RWPE1 (cell line): ENCODE measurements around the gene HLCS.

ENCODE experiments used
- CTCF ChIA-PET: fragments of 350-600 bp; sonication (Branson Sonifier 250); formaldehyde crosslinking; extraction: SDS; loops from one replicate; lab custom pipeline; 2021; lab: Yijun Ruan, JAX
- POLR2A ChIA-PET: fragments of 400-600 bp; formaldehyde crosslinking; extraction: SDS; loops from one replicate; lab custom pipeline; 2020; ENCODE audit warnings: antibody characterized with exemption; ENCODE audit not compliant: low non-redundant PET; lab: Yijun Ruan, JAX
- DNase-seq: peaks from one replicate; pipeline ENCODE4 v3.0.0; 2012; ENCODE audit warnings: low spot score
- H3K27ac ChIP-seq: fragments of 450-650 bp; 2 replicates; pipeline ENCODE4 v1.5.1; 2017
- TF ChIP-seq, protein P1 (sequence below): fragments of 450-650 bp; conservative IDR thresholded peaks from 2 replicates; pipeline ENCODE4 v1.5.1; 2017; ENCODE audit warnings: low read depth, mild to moderate bottlenecking

HLCS gene

GRCh38 chr21:36790616-36791015 lies 175.9 kb downstream of the HLCS start:
- H3K27ac ChIP-seq: no peak overlapping the region
- CTCF ChIA-PET: no interaction called here
- TF ChIP-seq, protein P1, sequence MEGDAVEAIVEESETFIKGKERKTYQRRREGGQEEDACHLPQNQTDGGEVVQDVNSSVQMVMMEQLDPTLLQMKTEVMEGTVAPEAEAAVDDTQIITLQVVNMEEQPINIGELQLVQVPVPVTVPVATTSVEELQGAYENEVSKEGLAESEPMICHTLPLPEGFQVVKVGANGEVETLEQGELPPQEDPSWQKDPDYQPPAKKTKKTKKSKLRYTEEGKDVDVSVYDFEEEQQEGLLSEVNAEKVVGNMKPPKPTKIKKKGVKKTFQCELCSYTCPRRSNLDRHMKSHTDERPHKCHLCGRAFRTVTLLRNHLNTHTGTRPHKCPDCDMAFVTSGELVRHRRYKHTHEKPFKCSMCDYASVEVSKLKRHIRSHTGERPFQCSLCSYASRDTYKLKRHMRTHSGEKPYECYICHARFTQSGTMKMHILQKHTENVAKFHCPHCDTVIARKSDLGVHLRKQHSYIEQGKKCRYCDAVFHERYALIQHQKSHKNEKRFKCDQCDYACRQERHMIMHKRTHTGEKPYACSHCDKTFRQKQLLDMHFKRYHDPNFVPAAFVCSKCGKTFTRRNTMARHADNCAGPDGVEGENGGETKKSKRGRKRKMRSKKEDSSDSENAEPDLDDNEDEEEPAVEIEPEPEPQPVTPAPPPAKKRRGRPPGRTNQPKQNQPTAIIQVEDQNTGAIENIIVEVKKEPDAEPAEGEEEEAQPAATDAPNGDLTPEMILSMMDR: no peak
- DNase-seq: no peak
- POLR2A ChIA-PET: no interaction called here

- ChIA-PET CTCF (no interaction called here), POLR2A (no interaction called here)
- peak overlapping the region; percentile 69 for H3K27ac ChIP-seq
- TF ChIP-seq, protein P1: no peak
- DNase-seq: peak; percentile 60
These were observed 178.3 kb downstream of the HLCS start for GRCh38 chr21:36788120-36788638.

GRCh38 chr21:36786186-36786585 lies 180.3 kb downstream of the HLCS start:
- no peak overlapping the region for H3K27ac ChIP-seq
- ChIA-PET POLR2A (no interaction called here), CTCF (no interaction called here)
- TF ChIP-seq, protein P1: no peak
- no peak for DNase-seq

- no peak overlapping the region for H3K27ac ChIP-seq
- DNase-seq: no peak
- CTCF ChIA-PET: no interaction called here
- TF ChIP-seq, protein P1: no peak
- POLR2A ChIA-PET: no interaction called here
These were observed 180.9 kb downstream of the HLCS start for GRCh38 chr21:36785615-36786014.

DNA sequence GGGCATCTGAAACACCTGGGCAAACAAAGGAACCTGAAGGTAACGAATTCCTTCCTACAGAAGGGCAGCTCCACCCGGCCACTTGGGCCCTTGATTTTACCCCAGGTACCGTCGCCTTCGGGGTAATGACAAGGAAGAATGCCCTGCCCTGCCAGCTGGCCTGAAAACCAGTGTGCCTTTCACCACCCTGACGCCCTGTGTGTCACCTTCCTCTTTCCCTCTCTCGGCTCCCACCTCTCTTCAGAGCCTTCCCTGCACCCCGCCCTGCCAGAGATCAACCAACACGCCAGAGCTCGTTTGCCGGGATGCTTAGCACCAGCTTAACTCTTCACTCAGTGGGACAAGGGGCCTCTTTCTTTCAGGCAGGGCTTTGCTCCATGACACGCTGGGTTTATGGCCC lies 181.5 kb downstream of the HLCS start:
- POLR2A ChIA-PET: no interaction called here
- TF ChIP-seq, protein P1: no peak
- CTCF ChIA-PET: interaction anchor here (0.6 kb wide), 1 partner anchor 1882 kb away, joined by 3 read pairs; no protein-coding TSS in a partner anchor
- DNase-seq: peak; percentile 25
- peak overlapping the region; percentile 74 for H3K27ac ChIP-seq

DNA sequence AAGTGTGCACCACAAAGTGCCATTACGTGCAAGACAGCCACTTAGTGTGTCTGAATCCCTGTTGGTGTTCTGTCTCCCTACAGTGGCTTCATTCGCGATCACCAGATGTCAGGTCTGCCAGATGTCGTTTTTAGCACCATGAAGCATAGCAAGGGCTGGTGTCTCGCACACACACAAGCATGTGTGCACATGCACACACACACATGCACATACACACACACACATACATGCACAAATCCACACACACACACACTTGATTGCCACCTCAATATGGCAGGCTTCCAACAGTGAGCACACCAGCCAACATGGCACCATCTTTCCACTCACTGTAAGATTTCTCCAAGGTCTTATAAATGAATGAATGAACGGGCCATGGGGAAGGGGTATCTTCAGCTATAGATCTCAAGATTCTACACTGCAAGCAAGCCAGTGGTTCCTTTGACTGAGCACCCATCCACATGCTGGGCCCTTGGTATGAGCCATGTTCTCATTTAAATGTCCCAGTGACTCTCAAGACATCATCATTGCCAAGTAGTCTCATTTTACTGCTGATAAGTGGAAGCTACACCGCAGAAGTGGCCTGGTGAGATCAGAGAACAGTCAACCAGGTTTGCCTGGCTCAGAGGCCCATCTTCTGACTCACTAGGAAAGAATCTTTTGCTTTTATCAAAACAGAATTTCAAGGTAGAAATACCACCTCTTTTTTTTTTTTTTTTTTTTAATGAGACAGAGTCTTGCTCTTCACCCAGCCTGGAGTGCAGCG lies 182.7 kb downstream of the HLCS start:
- CTCF ChIA-PET: interaction anchor here (0.6 to 0.7 kb wide), 2 partner anchors 11 to 24 kb away, joined by 3 to 4 read pairs; no protein-coding TSS in a partner anchor
- H3K27ac ChIP-seq: peak overlapping the region; percentile 74
- TF ChIP-seq, protein P1: no peak
- DNase-seq: peak; percentile 85
- POLR2A ChIA-PET: no interaction called here
